ENCODE data around the gene STOX2. TPM values are rescaled to one million over a fixed set of nuclear protein-coding genes. Genes with fewer than 3 reads are reported as not detected.

Gene STOX2
- total and polyA plus RNA-seq, 4 donors: 1.8 to 27.5 (median 8.6) TPM

GRCh38 chr4:183920512-183920911 is 15.4 kb downstream of the STOX2 start:
- Histone ChIP-seq H3K9me3 (ENCODE audit: control insufficient read depth in 4 of 4, insufficient read depth in 3 of 4, low read length in 3 of 4) (peaks cover 0 to 4% (median 0%) of the 10 kb centered on the region in 4 donors), H3K4me3 (no peak overlapping the region), H3K9ac (ENCODE audit: insufficient read depth in 1 of 2, low read length in 2 of 2) (no peak overlapping the region), H3K4me1 (ENCODE audit: control insufficient read depth in 5 of 5, insufficient read depth in 5 of 5, low read length in 5 of 5) (peaks cover 0 to 4% (median 0%) of the 10 kb centered on the region in 5 donors), H3K27ac (ENCODE audit: low read depth in 1 of 2, low read length in 1 of 2) (no peak overlapping the region), H3K27me3 (ENCODE audit: control insufficient read depth in 3 of 3, insufficient read depth in 3 of 3, low read length in 2 of 3) (no peaks in the 10 kb centered on the region), H3K36me3 (ENCODE audit: control insufficient read depth in 4 of 4, insufficient read depth in 4 of 4, low read length in 4 of 4) (peaks cover 0 to 4% (median under 1%) of the 10 kb centered on the region in 4 donors)
- DNase-seq (no peak), ATAC-seq (ENCODE audit: insufficient read depth, low FRiP score) (no peak)
- WGBS, 2 donors: 34 to 46% methylated on average over 3 of the region's 3 CpGs
- TF ChIP-seq, protein P1, sequence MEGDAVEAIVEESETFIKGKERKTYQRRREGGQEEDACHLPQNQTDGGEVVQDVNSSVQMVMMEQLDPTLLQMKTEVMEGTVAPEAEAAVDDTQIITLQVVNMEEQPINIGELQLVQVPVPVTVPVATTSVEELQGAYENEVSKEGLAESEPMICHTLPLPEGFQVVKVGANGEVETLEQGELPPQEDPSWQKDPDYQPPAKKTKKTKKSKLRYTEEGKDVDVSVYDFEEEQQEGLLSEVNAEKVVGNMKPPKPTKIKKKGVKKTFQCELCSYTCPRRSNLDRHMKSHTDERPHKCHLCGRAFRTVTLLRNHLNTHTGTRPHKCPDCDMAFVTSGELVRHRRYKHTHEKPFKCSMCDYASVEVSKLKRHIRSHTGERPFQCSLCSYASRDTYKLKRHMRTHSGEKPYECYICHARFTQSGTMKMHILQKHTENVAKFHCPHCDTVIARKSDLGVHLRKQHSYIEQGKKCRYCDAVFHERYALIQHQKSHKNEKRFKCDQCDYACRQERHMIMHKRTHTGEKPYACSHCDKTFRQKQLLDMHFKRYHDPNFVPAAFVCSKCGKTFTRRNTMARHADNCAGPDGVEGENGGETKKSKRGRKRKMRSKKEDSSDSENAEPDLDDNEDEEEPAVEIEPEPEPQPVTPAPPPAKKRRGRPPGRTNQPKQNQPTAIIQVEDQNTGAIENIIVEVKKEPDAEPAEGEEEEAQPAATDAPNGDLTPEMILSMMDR (IDR thresholded peaks at IDR 0.05; ENCODE audit: control extremely low read depth, extremely low read depth): no peak

GRCh38 chr4:183921335-183921734 is 16.2 kb downstream of the STOX2 start:
- Histone ChIP-seq H3K4me3 (no peak overlapping the region), H3K27me3 (ENCODE audit: control insufficient read depth in 3 of 3, insufficient read depth in 3 of 3, low read length in 2 of 3) (no peaks in the 10 kb centered on the region), H3K9me3 (ENCODE audit: control insufficient read depth in 4 of 4, insufficient read depth in 3 of 4, low read length in 3 of 4) (peaks cover 0 to 4% (median 0%) of the 10 kb centered on the region in 4 donors), H3K36me3 (ENCODE audit: control insufficient read depth in 4 of 4, insufficient read depth in 4 of 4, low read length in 4 of 4) (peaks cover 0 to 4% (median under 1%) of the 10 kb centered on the region in 4 donors), H3K27ac (ENCODE audit: low read depth in 1 of 2, low read length in 1 of 2) (no peak overlapping the region), H3K4me1 (ENCODE audit: control insufficient read depth in 5 of 5, insufficient read depth in 5 of 5, low read length in 5 of 5) (peaks cover 0 to 4% (median 0%) of the 10 kb centered on the region in 5 donors), H3K9ac (ENCODE audit: insufficient read depth in 1 of 2, low read length in 2 of 2) (no peak overlapping the region)
- ATAC-seq (ENCODE audit: insufficient read depth, low FRiP score) (no peak), DNase-seq (no peak)
- WGBS, 2 donors: 87 to 95% methylated on average over 2 of the region's 2 CpGs
- TF ChIP-seq, protein P1 (IDR thresholded peaks at IDR 0.05; ENCODE audit: control extremely low read depth, extremely low read depth): no peak

DNA sequence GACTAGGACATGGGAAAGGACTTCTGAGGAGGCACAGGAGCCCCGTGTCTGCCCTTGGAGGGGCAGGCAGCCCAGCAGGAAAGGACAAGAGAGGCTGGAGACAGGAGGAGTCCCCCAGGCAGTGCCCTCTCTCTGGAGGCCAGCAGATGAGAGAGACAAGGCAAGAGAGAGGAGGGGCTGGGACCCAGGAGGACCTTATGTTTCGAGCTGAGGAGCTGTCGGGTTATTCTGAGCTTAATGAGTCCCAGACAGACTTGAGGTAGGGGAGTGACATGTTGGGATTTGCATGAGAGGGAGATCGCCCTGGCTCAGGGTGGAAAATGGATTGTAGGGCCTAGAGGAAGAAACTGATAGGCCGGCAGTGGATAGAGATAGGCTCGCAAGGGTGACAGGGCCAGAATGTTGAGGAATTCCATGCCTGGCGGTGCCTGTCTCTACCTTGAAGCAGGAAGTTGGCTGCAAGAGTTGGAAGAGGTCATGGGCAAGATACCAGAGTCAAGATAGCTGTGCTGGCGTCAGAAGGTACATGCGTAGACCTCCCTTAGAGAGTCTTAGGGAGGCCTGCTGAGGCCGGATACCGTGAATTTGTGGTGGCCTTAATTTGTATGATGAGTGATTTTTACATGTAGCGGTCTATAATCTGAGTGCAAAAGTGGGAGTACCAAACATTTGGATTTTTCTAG is 19.4 kb downstream of the STOX2 start:
- Histone ChIP-seq H3K36me3 (ENCODE audit: control insufficient read depth in 4 of 4, insufficient read depth in 4 of 4, low read length in 4 of 4) (peaks cover 0 to 4% (median 0%) of the 10 kb centered on the region in 4 donors), H3K4me3 (no peak overlapping the region), H3K9me3 (ENCODE audit: control insufficient read depth in 4 of 4, insufficient read depth in 3 of 4, low read length in 3 of 4) (peaks cover 0 to 4% (median 0%) of the 10 kb centered on the region in 4 donors), H3K9ac (ENCODE audit: insufficient read depth in 1 of 2, low read length in 2 of 2) (no peak overlapping the region), H3K27me3 (ENCODE audit: control insufficient read depth in 3 of 3, insufficient read depth in 3 of 3, low read length in 2 of 3) (no peaks in the 10 kb centered on the region), H3K27ac (ENCODE audit: low read depth in 1 of 2, low read length in 1 of 2) (no peak overlapping the region), H3K4me1 (ENCODE audit: control insufficient read depth in 5 of 5, insufficient read depth in 5 of 5, low read length in 5 of 5) (peaks cover 0 to 6% (median 0%) of the 10 kb centered on the region in 5 donors)
- TF ChIP-seq, protein P1 (IDR thresholded peaks at IDR 0.05; ENCODE audit: control extremely low read depth, extremely low read depth): no peak
- 96% methylated on average over 12 of the region's 12 CpGs for WGBS, 2 donors
- ATAC-seq (ENCODE audit: insufficient read depth, low FRiP score): no peak
- DNase-seq: no peak

All from lung (tissue), 12 donors.